Fibroblast of lung (primary cell): ENCODE data around the gene C8G. TPM values are rescaled to one million over a fixed set of nuclear protein-coding genes. Genes with fewer than 3 reads are reported as not detected.

Source experiments
- DNase-seq, 2 donors: peaks; one replicate each; pipeline versions ENCODE4 v3.0.0 to v3.0.0-alpha.2; 2010; ENCODE audit warnings: low read depth in 2 of 2
- H2AFZ ChIP-seq: 2 replicates; pipeline ENCODE4 v1.5.1; 2012; ENCODE audit warnings: low read length, control low read depth, inconsistent platforms
- H3K27ac ChIP-seq: 2 replicates; pipeline ENCODE4 v1.5.1; 2011; ENCODE audit warnings: low read length, control low read depth; ENCODE audit not compliant: insufficient read depth
- H3K27me3 ChIP-seq: 2 replicates; pipeline ENCODE4 v1.5.1; 2011; ENCODE audit warnings: mild to moderate bottlenecking, low read length; ENCODE audit not compliant: control insufficient read depth, insufficient read depth
- H3K36me3 ChIP-seq: 2 replicates; pipeline ENCODE4 v1.5.1; 2011; ENCODE audit warnings: low read length; ENCODE audit not compliant: control insufficient read depth, insufficient read depth
- H3K4me1 ChIP-seq: 2 replicates; pipeline ENCODE4 v1.5.1; 2011; ENCODE audit warnings: low read length; ENCODE audit not compliant: control insufficient read depth, insufficient read depth; ENCODE audit errors: extremely low read depth
- H3K4me2 ChIP-seq: 2 replicates; pipeline ENCODE4 v1.5.1; 2011; ENCODE audit warnings: low read length, control low read depth; ENCODE audit not compliant: insufficient read depth; ENCODE audit errors: extremely low read depth
- H3K4me3 ChIP-seq, 4 experiments: fragments of 200-600 bp in 1 of 4; sonication (generic) in 1 of 4; replicated peaks in 1 of 4; 2 replicates each; pipeline ENCODE4 v1.5.1; 2011 to 2016; ENCODE audit warnings: low read length in 4 of 4, low read depth in 3 of 4, mild to moderate bottlenecking in 3 of 4, control low read depth in 2 of 4, inconsistent platforms in 1 of 4, mixed read lengths in 1 of 4; ENCODE audit not compliant: insufficient read depth in 1 of 4; ENCODE audit errors: control extremely low read depth in 1 of 4
- H3K79me2 ChIP-seq: 2 replicates; pipeline ENCODE4 v1.5.1; 2012; ENCODE audit warnings: mild to moderate bottlenecking, low read length, inconsistent platforms; ENCODE audit not compliant: control insufficient read depth, insufficient read depth
- H3K9ac ChIP-seq: 2 replicates; pipeline ENCODE4 v1.5.1; 2011; ENCODE audit warnings: mild to moderate bottlenecking, low read length, control low read depth; ENCODE audit not compliant: insufficient read depth
- H3K9me3 ChIP-seq: 2 replicates; pipeline ENCODE4 v1.5.1; 2012; ENCODE audit warnings: low read depth, low read length; ENCODE audit not compliant: control insufficient read depth, insufficient read depth
- H4K20me1 ChIP-seq: 2 replicates; pipeline ENCODE4 v1.5.1; 2011; ENCODE audit warnings: low read length; ENCODE audit not compliant: control insufficient read depth, insufficient read depth; ENCODE audit errors: extremely low read depth
- CTCF ChIP-seq, 2 donors: IDR thresholded peaks in 1 of 2; conservative IDR thresholded peaks in 1 of 2; 1 replicate in 1 of 2; 2 replicates in 1 of 2; pipeline ENCODE4 v1.5.1; 2011 to 2012; ENCODE audit warnings: low read length in 2 of 2, control low read depth in 1 of 2, inconsistent platforms in 1 of 2, low read depth in 1 of 2, mild to moderate bottlenecking in 1 of 2
- EZH2 ChIP-seq: IDR thresholded peaks from 2 replicates; pipeline ENCODE4 v1.5.1; 2012; ENCODE audit warnings: low read length, control low read depth, mild to moderate bottlenecking; ENCODE audit errors: missing control alignments
- polyA plus RNA-seq, 2 donors: library from polyadenylated mRNA; depleted of rRNA in 1 of 2; stranded (reverse) in 1 of 2; unstranded in 1 of 2; fragments of >200 nt; gene quantifications; 2 replicates each; pipeline ENCODE4 v1.2.1, GENCODE V29; 2011 to 2012; ENCODE audit warnings: missing spikeins in 1 of 2
- total RNA-seq: library from RNA; depleted of rRNA; stranded (reverse); fragments of >200 nt; gene quantifications from 2 replicates; pipeline ENCODE4 v1.2.1, GENCODE V29; 2014

C8G gene
- total and polyA plus RNA-seq, 2 donors (not counting 1 experiment from before 2014, with no cell fraction given): 0.40 to 1.2 TPM

GRCh38 chr9:136978073-136978864, 33.2 kb downstream of the C8G start:
- Histone ChIP-seq H3K36me3 (no peaks in the 10 kb centered on the region), H3K27ac (no peak overlapping the region), H3K79me2 (no peaks in the 10 kb centered on the region), H3K9ac (peak overlapping the region; percentile 23), H3K4me3 (peak overlapping the region; percentile 14 to 69 (median 40)), H3K4me2 (peak overlapping the region; percentile 85), H3K9me3 (no peaks in the 10 kb centered on the region), H3K27me3 (peaks cover 4% of the 10 kb centered on the region), H3K4me1 (no peaks in the 10 kb centered on the region), H4K20me1 (no peaks in the 10 kb centered on the region), H2AFZ (peak overlapping the region; percentile 60)
- peak; percentile 27 to 62 for DNase-seq
- TF ChIP-seq EZH2: no peak
- TF ChIP-seq CTCF (conservative IDR thresholded peaks at IDR 0.05 in 1 of 2, IDR thresholded peaks at IDR 0.05 in 1 of 2; ENCODE audit: low read depth in 1 of 2, low read length in 2 of 2): no peak

GRCh38 chr9:136978865-136979544, 34.0 kb downstream of the C8G start:
- Histone ChIP-seq H2AFZ (no peak overlapping the region), H3K9me3 (no peaks in the 10 kb centered on the region), H4K20me1 (no peaks in the 10 kb centered on the region), H3K79me2 (no peaks in the 10 kb centered on the region), H3K27ac (no peak overlapping the region), H3K27me3 (peaks cover 9% of the 10 kb centered on the region), H3K4me1 (no peaks in the 10 kb centered on the region), H3K4me3 (peak overlapping the region in 1 of 4 experiments; percentile 27), H3K36me3 (no peaks in the 10 kb centered on the region), H3K9ac (no peak overlapping the region), H3K4me2 (no peak overlapping the region)
- TF ChIP-seq EZH2 (no peak), CTCF (conservative IDR thresholded peaks at IDR 0.05 in 1 of 2, IDR thresholded peaks at IDR 0.05 in 1 of 2; ENCODE audit: low read depth in 1 of 2, low read length in 2 of 2) (no peak)
- no peak for DNase-seq

DNA sequence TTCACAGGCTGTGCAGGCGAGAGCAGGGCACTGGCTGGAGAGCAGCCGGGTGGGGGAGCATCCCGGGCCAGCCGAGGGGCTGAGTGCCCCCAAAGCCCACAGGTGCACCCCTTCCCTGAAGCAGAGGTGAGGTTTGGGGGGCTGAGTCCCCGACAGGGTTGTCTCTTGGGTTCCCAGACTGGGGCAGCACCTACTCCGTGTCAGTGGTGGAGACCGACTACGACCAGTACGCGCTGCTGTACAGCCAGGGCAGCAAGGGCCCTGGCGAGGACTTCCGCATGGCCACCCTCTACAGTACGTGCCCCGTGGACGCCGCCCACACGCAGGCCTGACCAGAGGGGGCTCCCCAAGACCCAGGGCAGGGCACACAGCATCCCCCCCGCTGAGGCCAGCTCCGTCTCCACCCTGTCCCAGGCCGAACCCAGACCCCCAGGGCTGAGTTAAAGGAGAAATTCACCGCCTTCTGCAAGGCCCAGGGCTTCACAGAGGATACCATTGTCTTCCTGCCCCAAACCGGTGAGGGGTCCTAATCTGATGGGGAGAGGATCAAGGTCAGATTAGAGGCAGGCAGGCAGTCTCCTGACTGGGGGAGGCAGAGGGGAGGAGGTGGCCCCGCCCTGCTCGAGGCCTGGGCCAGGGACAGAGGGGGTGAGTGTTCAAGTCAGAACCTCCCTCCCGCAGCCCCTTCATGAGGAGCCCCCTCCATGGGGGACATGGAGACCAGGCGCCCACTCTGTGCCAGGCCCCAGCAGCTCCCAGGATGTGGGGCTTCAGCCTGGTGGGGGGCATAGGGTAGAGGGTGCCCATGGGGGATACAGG, 34.9 kb downstream of the C8G start:
- DNase-seq: no peak
- H3K9me3 ChIP-seq: no peaks in the 10 kb centered on the region
- no peak overlapping the region for H3K9ac ChIP-seq
- no peaks in the 10 kb centered on the region for H3K4me1 ChIP-seq
- H2AFZ ChIP-seq: no peak overlapping the region
- H3K27me3 ChIP-seq: peaks cover 17% of the 10 kb centered on the region
- no peak overlapping the region for H3K4me3 ChIP-seq
- no peak overlapping the region for H3K4me2 ChIP-seq
- H3K79me2 ChIP-seq: no peaks in the 10 kb centered on the region
- no peak overlapping the region for H3K27ac ChIP-seq
- no peaks in the 10 kb centered on the region for H4K20me1 ChIP-seq
- TF ChIP-seq EZH2 (no peak), CTCF (conservative IDR thresholded peaks at IDR 0.05 in 1 of 2, IDR thresholded peaks at IDR 0.05 in 1 of 2; ENCODE audit: low read depth in 1 of 2, low read length in 2 of 2) (no peak)
- H3K36me3 ChIP-seq: no peaks in the 10 kb centered on the region
